HepG2 (cell line): ENCODE measurements around the gene THOP1. TPM values are rescaled to one million over a fixed set of nuclear protein-coding genes. Genes with fewer than 3 reads are reported as not detected.

Source experiments
- ATAC-seq: fragments of 200-7000 bp; cut with Tn5 transposase; 3 replicates; pipeline ENCODE4 v1.9.1; 2020; ENCODE audit warnings: mild to moderate bottlenecking, moderate library complexity
- BruUV-seq: library from RNA; stranded (reverse); fragments of 400-500 nt; replicated peaks from 2 replicates; lab custom pipeline; 2021; lab: Mats Ljungman, UMichigan
- CTCF ChIA-PET: fragments of 300-600 bp; formaldehyde crosslinking; extraction: SDS; loops from one replicate; lab custom pipeline; 2021; ENCODE audit warnings: low total read pairs, inconsistent platforms, low intra/inter-chr PET ratio; lab: Yijun Ruan, JAX
- POLR2A ChIA-PET: fragments of 350-600 bp; sonication (Branson Sonifier 250); formaldehyde crosslinking; loops from one replicate; lab custom pipeline; 2020; ENCODE audit warnings: antibody characterized with exemption, inconsistent platforms; lab: Yijun Ruan, JAX
- DNase-seq: peaks from one replicate; pipeline ENCODE4 v3.0.0-alpha.2; 2015; ENCODE audit warnings: low spot score
- FAIRE-seq: peaks from 3 replicates; lab custom pipeline; 2011; peaks lifted over from hg19 to GRCh38; lab: Jason Lieb, UNC
- H2AFZ ChIP-seq: one replicate; pipeline ENCODE4 v1.6.1; 2011; ENCODE audit warnings: low read length, inconsistent platforms
- H3K27ac ChIP-seq: fragments of 300-600 bp; 3 replicates; pipeline ENCODE4 v1.8.0; 2011; ENCODE audit warnings: mixed run types, mild to moderate bottlenecking, mixed read lengths, low read length, inconsistent platforms; ENCODE audit not compliant: insufficient read depth; ENCODE audit errors: extremely low read length
- H3K27me3 ChIP-seq, 2 experiments: fragments of 200-600 bp in 1 of 2; 2 replicates in 1 of 2; 3 replicates in 1 of 2; pipeline versions ENCODE4 v1.6.0 to v1.8.0; 2011; ENCODE audit warnings: low read length in 2 of 2, mild to moderate bottlenecking in 2 of 2, moderate library complexity in 2 of 2, inconsistent platforms in 1 of 2; ENCODE audit not compliant: insufficient read depth in 2 of 2, control insufficient read depth in 1 of 2
- H3K36me3 ChIP-seq, 2 experiments: fragments of 200-600 bp in 1 of 2; replicated peaks in 1 of 2; 2 replicates in 1 of 2; 3 replicates in 1 of 2; pipeline versions ENCODE4 v1.5.1 to v1.8.0; 2011; ENCODE audit warnings: low read length in 2 of 2, inconsistent platforms in 1 of 2; ENCODE audit not compliant: insufficient read depth in 2 of 2, control insufficient read depth in 1 of 2
- H3K4me1 ChIP-seq: 2 replicates; pipeline ENCODE4 v1.5.1; 2012; ENCODE audit warnings: low read length, inconsistent platforms; ENCODE audit not compliant: insufficient read depth
- H3K4me2 ChIP-seq: 2 replicates; pipeline ENCODE4 v1.6.0; 2011; ENCODE audit warnings: low read depth, low read length, inconsistent platforms
- H3K4me3 ChIP-seq, 3 experiments: fragments of 200-600 bp in 1 of 3; sonication (generic), shearing (Covaris generic) in 1 of 3; replicated peaks in 1 of 3; 2 replicates each; pipeline ENCODE4 v1.5.1; 2011 to 2016; ENCODE audit warnings: low read length in 3 of 3, inconsistent platforms in 2 of 3, low read depth in 2 of 3, mild to moderate bottlenecking in 2 of 3, control low read depth in 1 of 3, mixed read lengths in 1 of 3; ENCODE audit not compliant: insufficient read depth in 1 of 3
- H3K79me2 ChIP-seq: one replicate; pipeline ENCODE4 v1.6.1; 2011; ENCODE audit warnings: low read length, inconsistent platforms; ENCODE audit not compliant: insufficient read depth
- H3K9ac ChIP-seq: 2 replicates; pipeline ENCODE4 v1.6.0; 2011; ENCODE audit warnings: mild to moderate bottlenecking, low read depth, low read length, inconsistent platforms; ENCODE audit not compliant: insufficient read depth
- H3K9me3 ChIP-seq: 2 replicates; pipeline ENCODE4 v1.5.1; 2012; ENCODE audit warnings: mild to moderate bottlenecking, low read length
- H4K20me1 ChIP-seq: 2 replicates; pipeline ENCODE4 v1.6.0; 2011; ENCODE audit warnings: inconsistent platforms, mild to moderate bottlenecking, low read length, moderate library complexity; ENCODE audit not compliant: insufficient read depth
- PITX1 ChIP-seq: sonication (generic); formaldehyde crosslinking; IDR thresholded peaks from 2 replicates; pipeline ENCODE4 v1.5.1; 2020; ENCODE audit warnings: mild to moderate bottlenecking, missing genetic modification reagents
- SMAD3 ChIP-seq: sonication (generic); formaldehyde crosslinking; IDR thresholded peaks from 2 replicates; pipeline ENCODE4 v1.4.0; 2020; ENCODE audit warnings: missing genetic modification reagents
- TIGD3 ChIP-seq: sonication (generic); formaldehyde crosslinking; IDR thresholded peaks from 2 replicates; pipeline ENCODE4 v1.5.1; 2020; ENCODE audit warnings: mild to moderate bottlenecking, missing genetic modification reagents, borderline replicate concordance
- ZNF296 ChIP-seq: sonication (generic); formaldehyde crosslinking; conservative IDR thresholded peaks from 2 replicates; pipeline ENCODE4 v1.5.0; 2020; ENCODE audit warnings: mild to moderate bottlenecking, missing genetic modification reagents
- WGBS: methylation state at CpG from one replicate; pipeline ENCODE4 v1.1.6; 2017; ENCODE audit warnings: low lambda C conversion rate; 5-methylcytosine and 5-hydroxymethylcytosine counted together
- in situ Hi-C: cut with HindIII; loops from 2 replicates; pipeline ENCODE4 v1.10.0; 2017; ENCODE audit warnings: low pct_unique_long_range_greater_than_20kb; ENCODE audit not compliant: extremely low pct_ligation_motif_present
- intact Hi-C: fragments of 100-400 bp; cut with micrococcal nuclease; formaldehyde crosslinking; loops from one replicate; pipeline ENCODE4 v1.10.0; 2022; ENCODE audit not compliant: unreplicated experiment
- polyA plus RNA-seq, 8 experiments: library from polyadenylated mRNA; depleted of rRNA in 3 of 8; stranded (reverse) in 7 of 8; unstranded in 1 of 8; fragments of >200 nt; fragmentation: Illumina TruSeq in 4 of 8; extraction: Trizol in 4 of 8; gene quantifications; 2 replicates each; pipeline versions ENCODE4 v1.2.1 to v1.2.3, GENCODE V29; 2011 to 2016; ENCODE audit warnings: low read depth in 4 of 8, missing spikeins in 1 of 8, mixed read lengths in 1 of 8; ENCODE audit not compliant: insufficient read depth in 1 of 8
- total RNA-seq, 5 experiments: library from RNA; depleted of rRNA; stranded (reverse); fragments of >200 nt; fragmentation: Illumina TruSeq; extraction: Trizol; gene quantifications; 2 replicates each; pipeline ENCODE4 v1.2.3, GENCODE V29; 2016; ENCODE audit warnings: low read depth in 1 of 5

THOP1 gene
- total and polyA plus RNA-seq, 2 of the 13 experiments (the other 11 are each of a cell fraction or from before 2014, with no cell fraction given), result 74.4 to 116 TPM

GRCh38 chr19:2779121-2779740, 6.1 kb upstream of the THOP1 start:
- Histone ChIP-seq H3K4me1 (peaks cover 71% of the 10 kb centered on the region), H3K4me2 (no peak overlapping the region), H3K4me3 (no peak overlapping the region), H4K20me1 (peaks cover 9% of the 10 kb centered on the region; the same call in 1 of the 2 replicates), H3K9ac (no peak overlapping the region), H3K27ac (no peak overlapping the region), H3K79me2 (peaks cover 85% of the 10 kb centered on the region), H3K9me3 (no peaks in the 10 kb centered on the region), H3K27me3 (no peaks in the 10 kb centered on the region; a peak in 1 of 5 replicates)
- DNase-seq, result no peak
- WGBS, result 100% methylated on average over 10 of the region's 14 CpGs
- intact Hi-C loops, result no loop called here
- TF ChIP-seq SMAD3 (CRISPR knock-in tag), result no peak
- no peak for TF ChIP-seq PITX1 (CRISPR knock-in tag)
- no peak for TF ChIP-seq TIGD3 (CRISPR knock-in tag)
- TF ChIP-seq, all 625 proteins: peak for 0
- FAIRE-seq, result no peak
- Histone ChIP-seq H2AFZ (no peak overlapping the region), H3K36me3 (peaks cover 0 to 10% of the 10 kb centered on the region in 2 experiments; a peak in 3 of 5 replicates)
- no TSS peak for BruUV-seq
- ATAC-seq, result no peak
- CTCF ChIA-PET, result no interaction called here
- POLR2A ChIA-PET, result interaction anchor here (0.6 kb wide), 1 partner anchor 75 kb away, joined by 3 read pairs; no protein-coding TSS in a partner anchor
- in situ Hi-C loops, result no loop called here

GRCh38 chr19:2780284-2780683, 5.0 kb upstream of the THOP1 start:
- Histone ChIP-seq H4K20me1 (peaks cover 9% of the 10 kb centered on the region; the same call in 1 of the 2 replicates), H3K4me2 (peak overlapping the region; percentile 90; the same call in 1 of the 2 replicates), H3K4me1 (peaks cover 70% of the 10 kb centered on the region), H3K27ac (no peak overlapping the region), H3K9ac (peak overlapping the region; percentile 98; the same call in 1 of the 2 replicates), H3K36me3 (peaks cover 0 to 10% of the 10 kb centered on the region in 2 experiments; a peak in 1 of 5 replicates), H3K27me3 (no peaks in the 10 kb centered on the region; a peak in 1 of 5 replicates), H3K4me3 (no peak overlapping the region), H3K9me3 (no peaks in the 10 kb centered on the region), H2AFZ (no peak overlapping the region), H3K79me2 (peaks cover 75% of the 10 kb centered on the region)
- ChIA-PET CTCF (no interaction called here), POLR2A (no interaction called here)
- FAIRE-seq, result no peak
- in situ Hi-C loops, result no loop called here
- no peak for TF ChIP-seq ZNF296 (CRISPR knock-in tag)
- 98% methylated on average over 7 of the region's 7 CpGs for WGBS
- ATAC-seq, result no peak
- intact Hi-C loops, result no loop called here
- no TSS peak for BruUV-seq
- DNase-seq, result no peak
